Gastroesophageal sphincter (tissue), 3 donors: ENCODE data around the gene TATDN2.

Experiments used
- EP300 ChIP-seq: sonication (generic); formaldehyde crosslinking; IDR thresholded peaks from one replicate; pipeline ENCODE4 v1.6.1; 2017; ENCODE audit warnings: antibody characterized with exemption, mild to moderate bottlenecking
- POLR2A ChIP-seq, 2 donors: fragments of 450-650 bp; IDR thresholded peaks; one replicate each; pipeline ENCODE4 v1.6.1; 2017; ENCODE audit warnings: antibody characterized with exemption in 2 of 2, mild to moderate bottlenecking in 2 of 2, moderate library complexity in 1 of 2
- POLR2AphosphoS5 ChIP-seq: sonication (generic); formaldehyde crosslinking; IDR thresholded peaks from one replicate; pipeline ENCODE4 v1.6.1; 2017; ENCODE audit warnings: antibody characterized with exemption
- TF ChIP-seq, protein P1 (sequence below), 4 experiments: fragments of 200-600 bp in 2 of 4; fragments of 450-650 bp in 2 of 4; sonication (generic) in 1 of 4; IDR thresholded peaks; one replicate each; pipeline ENCODE4 v1.5.1; 2017 to 2019; ENCODE audit warnings: antibody characterized with exemption in 4 of 4, mild to moderate bottlenecking in 2 of 4, moderate library complexity in 2 of 4

DNA sequence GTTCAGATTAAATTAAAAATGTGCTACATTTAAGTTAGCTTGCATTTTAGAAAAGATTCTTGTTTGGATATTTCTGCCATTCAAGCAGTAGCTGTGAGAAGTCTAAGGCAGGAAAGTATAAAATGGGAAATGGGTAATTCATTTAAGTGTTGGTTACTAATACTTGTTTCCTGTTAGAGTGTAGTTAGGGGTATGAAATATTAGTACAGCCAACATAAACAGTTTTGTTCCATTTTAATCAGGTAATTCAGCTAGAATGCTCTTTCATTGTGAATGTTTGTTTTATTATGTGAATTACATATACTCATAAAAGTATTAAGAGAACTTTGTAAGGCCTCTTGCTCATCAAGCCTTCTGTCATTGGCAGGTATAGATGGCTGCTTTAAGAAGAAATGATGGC, 19.9 kb downstream of the TATDN2 start:
- TF ChIP-seq, protein P1, sequence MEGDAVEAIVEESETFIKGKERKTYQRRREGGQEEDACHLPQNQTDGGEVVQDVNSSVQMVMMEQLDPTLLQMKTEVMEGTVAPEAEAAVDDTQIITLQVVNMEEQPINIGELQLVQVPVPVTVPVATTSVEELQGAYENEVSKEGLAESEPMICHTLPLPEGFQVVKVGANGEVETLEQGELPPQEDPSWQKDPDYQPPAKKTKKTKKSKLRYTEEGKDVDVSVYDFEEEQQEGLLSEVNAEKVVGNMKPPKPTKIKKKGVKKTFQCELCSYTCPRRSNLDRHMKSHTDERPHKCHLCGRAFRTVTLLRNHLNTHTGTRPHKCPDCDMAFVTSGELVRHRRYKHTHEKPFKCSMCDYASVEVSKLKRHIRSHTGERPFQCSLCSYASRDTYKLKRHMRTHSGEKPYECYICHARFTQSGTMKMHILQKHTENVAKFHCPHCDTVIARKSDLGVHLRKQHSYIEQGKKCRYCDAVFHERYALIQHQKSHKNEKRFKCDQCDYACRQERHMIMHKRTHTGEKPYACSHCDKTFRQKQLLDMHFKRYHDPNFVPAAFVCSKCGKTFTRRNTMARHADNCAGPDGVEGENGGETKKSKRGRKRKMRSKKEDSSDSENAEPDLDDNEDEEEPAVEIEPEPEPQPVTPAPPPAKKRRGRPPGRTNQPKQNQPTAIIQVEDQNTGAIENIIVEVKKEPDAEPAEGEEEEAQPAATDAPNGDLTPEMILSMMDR (IDR thresholded peaks at IDR 0.05) = no peak
- TF ChIP-seq POLR2AphosphoS5 = no peak
- no peak for TF ChIP-seq POLR2A (IDR thresholded peaks at IDR 0.05)
- no peak for TF ChIP-seq EP300
